ENCODE measurements around the gene NRGN.

The NRGN gene

DNA sequence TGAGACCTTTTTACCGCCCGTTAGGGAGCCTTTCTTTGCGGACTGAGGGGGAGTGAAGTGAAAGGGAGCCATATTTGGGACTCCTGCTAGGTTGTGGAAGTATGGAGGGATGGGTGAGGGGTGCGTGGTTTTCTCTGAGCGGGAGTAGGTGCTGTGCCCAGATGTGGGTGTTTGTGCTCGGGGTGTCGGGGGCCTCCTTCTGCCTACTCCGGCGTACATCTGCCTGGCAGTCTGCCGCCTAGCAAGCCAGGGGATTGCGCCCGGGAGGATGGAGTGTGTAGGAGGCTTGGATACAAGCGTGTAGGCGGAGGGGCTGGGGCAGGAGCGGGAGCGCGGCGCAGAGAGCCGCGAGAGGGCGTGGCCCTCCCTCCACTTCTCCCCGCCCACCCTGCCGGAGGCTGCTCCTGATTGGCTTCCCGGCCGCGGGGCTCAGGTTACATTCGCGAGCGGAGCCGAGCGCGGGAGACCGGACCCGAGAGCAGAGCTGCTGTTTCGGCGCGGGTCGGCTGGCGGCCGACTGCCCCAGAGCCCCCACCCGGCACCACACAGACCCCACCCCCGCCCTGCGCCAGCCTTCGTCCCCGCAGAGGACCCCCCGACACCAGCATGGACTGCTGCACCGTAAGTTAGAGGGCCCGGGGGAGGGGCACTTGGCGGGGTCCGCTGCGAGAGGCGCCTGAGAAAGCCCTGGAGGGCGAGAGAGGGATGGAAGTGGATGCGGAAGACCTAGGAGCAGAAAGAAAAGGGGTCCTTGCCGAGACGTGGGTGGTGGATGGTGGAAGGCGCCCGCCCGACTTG, at the start of gene NRGN:
Gene NRGN (plus strand): TSS at position 464 of the 798 bp plus-strand sequence. CDS start 143 bp downstream, at position 607.
- peaks cover 19% of the 10 kb centered on the region for H3K4me1 Mint-ChIP-seq
- no peak within 1 kb of the TSS for H3K27ac Mint-ChIP-seq
- peak within 1 kb of the TSS; percentile 85 for H3K4me3 Mint-ChIP-seq
- H3K36me3 Mint-ChIP-seq = peaks cover 2% of the 10 kb centered on the region
- DNase-seq (ENCODE audit: low spot score in 2 of 2) (peak; percentile 66 to 74), ATAC-seq (ENCODE audit: low read depth) (peak; percentile 90)
- H3K27me3 Mint-ChIP-seq = peaks cover 6% of the 10 kb centered on the region
- no peaks in the 10 kb centered on the region for H3K9me3 Mint-ChIP-seq

- no peaks in the 10 kb centered on the region for H3K9me3 Mint-ChIP-seq
These were observed 46.6 kb upstream of the NRGN start for GRCh38 chr11:124693142-124693541.

GRCh38 chr11:124699547-124699946, 40.2 kb upstream of the NRGN start:
- Mint-ChIP-seq H3K27me3 (peaks cover 8% of the 10 kb centered on the region), H3K4me1 (peaks cover 2% of the 10 kb centered on the region), H3K4me3 (no peak overlapping the region), H3K36me3 (peaks cover 7% of the 10 kb centered on the region), H3K9me3 (peaks cover 10% of the 10 kb centered on the region), H3K27ac (no peak overlapping the region)
- ATAC-seq (ENCODE audit: low read depth) = no peak
- DNase-seq (ENCODE audit: low spot score in 2 of 2) = no peak

More at GRCh38 chr11:124693142-124693541, 46.6 kb upstream of the NRGN start:
- H3K36me3 Mint-ChIP-seq = no peaks in the 10 kb centered on the region
- no peak overlapping the region for H3K27ac Mint-ChIP-seq
- ATAC-seq (ENCODE audit: low read depth) (no peak), DNase-seq (ENCODE audit: low spot score in 2 of 2) (no peak)
- no peaks in the 10 kb centered on the region for H3K27me3 Mint-ChIP-seq
- H3K4me3 Mint-ChIP-seq = no peak overlapping the region
- no peaks in the 10 kb centered on the region for H3K4me1 Mint-ChIP-seq

GRCh38 chr11:124700028-124700427, 39.7 kb upstream of the NRGN start:
- Mint-ChIP-seq H3K9me3 (peaks cover 10% of the 10 kb centered on the region), H3K36me3 (peaks cover 7% of the 10 kb centered on the region), H3K27ac (no peak overlapping the region), H3K27me3 (peaks cover 8% of the 10 kb centered on the region), H3K4me1 (peaks cover 2% of the 10 kb centered on the region), H3K4me3 (no peak overlapping the region)
- no peak for DNase-seq (ENCODE audit: low spot score in 2 of 2)
- ATAC-seq (ENCODE audit: low read depth) = no peak

GRCh38 chr11:124707829-124708228, 31.9 kb upstream of the NRGN start:
- no peak for DNase-seq (ENCODE audit: low spot score in 2 of 2)
- Mint-ChIP-seq H3K36me3 (peaks cover 20% of the 10 kb centered on the region), H3K27me3 (peaks cover 4% of the 10 kb centered on the region), H3K27ac (no peak overlapping the region), H3K4me1 (no peaks in the 10 kb centered on the region), H3K9me3 (peaks cover 8% of the 10 kb centered on the region), H3K4me3 (no peak overlapping the region)
- no peak for ATAC-seq (ENCODE audit: low read depth)

- peaks cover 8% of the 10 kb centered on the region for H3K27me3 Mint-ChIP-seq
- peaks cover 9% of the 10 kb centered on the region for H3K36me3 Mint-ChIP-seq
- ATAC-seq (ENCODE audit: low read depth) (no peak), DNase-seq (ENCODE audit: low spot score in 2 of 2) (no peak)
- H3K4me3 Mint-ChIP-seq = no peak overlapping the region
- H3K4me1 Mint-ChIP-seq = peaks cover under 1% of the 10 kb centered on the region
- H3K9me3 Mint-ChIP-seq = peaks cover 5% of the 10 kb centered on the region
- no peak overlapping the region for H3K27ac Mint-ChIP-seq
These were observed 27.4 kb upstream of the NRGN start for GRCh38 chr11:124712392-124712791.

DNA sequence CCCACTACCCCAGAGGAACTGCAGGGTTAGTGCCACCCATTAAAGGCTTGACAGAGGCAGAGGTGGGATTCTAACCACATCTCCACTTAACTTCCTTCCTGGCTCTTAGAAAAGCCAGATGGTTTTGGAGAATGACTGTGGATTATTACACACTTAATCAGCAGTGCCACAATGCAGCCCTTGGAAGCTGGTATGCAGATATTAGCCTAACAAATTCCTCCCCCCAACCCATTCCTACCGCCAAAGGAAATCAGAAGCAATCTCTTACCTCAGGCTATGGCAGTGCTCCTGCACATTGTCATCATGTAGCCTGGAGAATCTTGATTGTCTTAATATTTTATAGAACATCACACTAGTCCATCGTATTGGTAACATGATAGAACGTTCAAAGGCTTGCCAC, 23.2 kb upstream of the NRGN start:
- no peak overlapping the region for H3K27ac Mint-ChIP-seq
- ATAC-seq (ENCODE audit: low read depth) (no peak), DNase-seq (ENCODE audit: low spot score in 2 of 2) (no peak)
- no peak overlapping the region for H3K4me3 Mint-ChIP-seq
- H3K4me1 Mint-ChIP-seq = peaks cover 10% of the 10 kb centered on the region
- peaks cover 2% of the 10 kb centered on the region for H3K36me3 Mint-ChIP-seq
- peaks cover 20% of the 10 kb centered on the region for H3K27me3 Mint-ChIP-seq
- H3K9me3 Mint-ChIP-seq = no peaks in the 10 kb centered on the region

DNA sequence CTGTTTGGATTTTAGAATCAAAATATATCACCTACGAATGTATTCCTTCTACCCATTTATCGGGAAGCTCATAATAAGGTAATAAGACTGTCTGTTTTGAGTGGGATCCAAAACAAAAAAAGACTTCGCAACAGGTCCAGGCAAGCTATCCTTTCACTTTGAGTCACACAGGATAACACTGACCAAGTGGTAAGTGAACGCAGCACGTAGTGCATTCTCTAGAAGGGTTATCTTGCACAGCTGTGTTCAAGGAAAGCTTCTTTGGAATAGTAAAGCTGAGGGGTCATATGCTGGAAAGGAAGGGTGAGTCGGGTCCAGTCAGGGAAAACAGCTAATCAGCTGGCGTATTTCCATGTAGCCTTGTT, 22.3 kb upstream of the NRGN start:
- Mint-ChIP-seq H3K9me3 (no peaks in the 10 kb centered on the region), H3K27me3 (peaks cover 24% of the 10 kb centered on the region), H3K4me3 (peak overlapping the region; percentile 69), H3K4me1 (peaks cover 10% of the 10 kb centered on the region), H3K27ac (no peak overlapping the region), H3K36me3 (peaks cover 2% of the 10 kb centered on the region)
- no peak for DNase-seq (ENCODE audit: low spot score in 2 of 2)
- ATAC-seq (ENCODE audit: low read depth) = no peak

- no peak overlapping the region for H3K27ac Mint-ChIP-seq
- peak; percentile 53 for ATAC-seq (ENCODE audit: low read depth)
- peaks cover 30% of the 10 kb centered on the region for H3K27me3 Mint-ChIP-seq
- H3K4me1 Mint-ChIP-seq = peaks cover 10% of the 10 kb centered on the region
- no peak for DNase-seq (ENCODE audit: low spot score in 2 of 2)
- peak overlapping the region; percentile 69 for H3K4me3 Mint-ChIP-seq
- no peaks in the 10 kb centered on the region for H3K9me3 Mint-ChIP-seq
- peaks cover 6% of the 10 kb centered on the region for H3K36me3 Mint-ChIP-seq
These were observed 21.7 kb upstream of the NRGN start for GRCh38 chr11:124717786-124718651.

- H3K4me3 Mint-ChIP-seq = no peak overlapping the region
- no peak for ATAC-seq (ENCODE audit: low read depth)
These were observed 20.9 kb upstream of the NRGN start for GRCh38 chr11:124718801-124719200.

DNA sequence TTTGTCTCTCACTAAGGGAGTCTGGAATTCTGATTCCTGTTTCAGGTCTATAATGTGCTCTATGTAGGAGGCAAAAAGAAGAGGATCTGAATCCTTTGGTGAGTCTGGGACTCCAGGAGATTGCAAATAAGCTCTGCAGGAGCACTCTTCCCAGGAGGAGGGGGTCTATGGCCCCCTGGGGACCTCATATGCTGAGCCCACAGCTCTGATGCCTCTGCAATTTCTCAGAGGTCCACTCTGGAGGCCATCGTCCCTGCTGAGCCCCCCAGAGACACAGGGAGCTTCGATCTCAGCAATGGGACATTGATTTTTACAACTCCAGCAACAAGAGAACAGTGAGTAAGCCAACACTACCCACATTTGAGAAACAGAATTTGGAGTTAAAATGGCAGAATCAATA, 20.2 kb upstream of the NRGN start:
- DNase-seq (ENCODE audit: low spot score in 2 of 2) = no peak
- H3K27me3 Mint-ChIP-seq = peaks cover 34% of the 10 kb centered on the region
- H3K36me3 Mint-ChIP-seq = peaks cover 6% of the 10 kb centered on the region
- H3K4me1 Mint-ChIP-seq = peaks cover 10% of the 10 kb centered on the region
- H3K9me3 Mint-ChIP-seq = no peaks in the 10 kb centered on the region
- H3K27ac Mint-ChIP-seq = no peak overlapping the region
- no peak overlapping the region for H3K4me3 Mint-ChIP-seq
- ATAC-seq (ENCODE audit: low read depth) = no peak

More at GRCh38 chr11:124718801-124719200, 20.9 kb upstream of the NRGN start:
- Mint-ChIP-seq H3K9me3 (no peaks in the 10 kb centered on the region), H3K4me1 (peaks cover 10% of the 10 kb centered on the region), H3K36me3 (peaks cover 6% of the 10 kb centered on the region), H3K27me3 (peaks cover 34% of the 10 kb centered on the region), H3K27ac (no peak overlapping the region)
- DNase-seq (ENCODE audit: low spot score in 2 of 2) = no peak

DNA sequence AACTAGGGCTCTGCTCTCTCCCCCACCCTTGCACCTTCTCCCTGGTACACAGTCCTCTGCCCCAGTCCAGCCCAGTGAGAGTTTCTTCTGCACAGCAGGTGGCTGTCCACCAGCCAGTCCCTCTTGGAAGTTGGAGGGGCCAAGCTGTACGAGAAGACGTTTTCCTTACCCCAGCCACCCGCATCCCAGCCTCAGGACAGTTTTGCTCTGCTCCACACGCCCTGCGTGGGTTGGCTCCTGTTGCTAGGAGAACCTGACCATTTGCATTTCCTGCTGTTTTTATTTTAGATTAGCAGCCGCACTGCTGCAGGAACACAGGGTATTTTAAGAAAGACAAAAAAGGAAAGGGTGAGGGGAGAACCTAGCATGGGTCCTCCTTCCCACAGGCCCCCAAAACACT, 17.6 kb upstream of the NRGN start:
- no peak overlapping the region for H3K27ac Mint-ChIP-seq
- H3K4me3 Mint-ChIP-seq = no peak overlapping the region

GRCh38 chr11:124724979-124725718, 14.6 kb upstream of the NRGN start:
- peaks cover 15% of the 10 kb centered on the region for H3K4me1 Mint-ChIP-seq
- ATAC-seq (ENCODE audit: low read depth) = peak; percentile 74
- peak overlapping the region; percentile 58 for H3K4me3 Mint-ChIP-seq
- peaks cover 3% of the 10 kb centered on the region for H3K36me3 Mint-ChIP-seq
- no peaks in the 10 kb centered on the region for H3K9me3 Mint-ChIP-seq
- peaks cover 26% of the 10 kb centered on the region for H3K27me3 Mint-ChIP-seq
- no peak for DNase-seq (ENCODE audit: low spot score in 2 of 2)
- H3K27ac Mint-ChIP-seq = no peak overlapping the region

More for the DNA sequence above, 17.6 kb upstream of the NRGN start:
- ATAC-seq (ENCODE audit: low read depth) (no peak), DNase-seq (ENCODE audit: low spot score in 2 of 2) (no peak)
- Mint-ChIP-seq H3K27me3 (peaks cover 38% of the 10 kb centered on the region), H3K9me3 (no peaks in the 10 kb centered on the region), H3K36me3 (peaks cover 6% of the 10 kb centered on the region), H3K4me1 (peaks cover 25% of the 10 kb centered on the region)

GRCh38 chr11:124725719-124726105, 14.0 kb upstream of the NRGN start:
- Mint-ChIP-seq H3K9me3 (no peaks in the 10 kb centered on the region), H3K27me3 (peaks cover 26% of the 10 kb centered on the region), H3K4me1 (peaks cover 15% of the 10 kb centered on the region)

More at GRCh38 chr11:124725719-124726105, 14.0 kb upstream of the NRGN start:
- no peak for DNase-seq (ENCODE audit: low spot score in 2 of 2)
- H3K36me3 Mint-ChIP-seq = peaks cover 3% of the 10 kb centered on the region
- ATAC-seq (ENCODE audit: low read depth) = peak; percentile 15
- H3K27ac Mint-ChIP-seq = no peak overlapping the region
- H3K4me3 Mint-ChIP-seq = peak overlapping the region; percentile 45

Data from memory B cell (primary cell).